ENCODE measurements around the gene DTD1. TPM values are rescaled to one million over a fixed set of nuclear protein-coding genes. Genes with fewer than 3 reads are reported as not detected.

DTD1 gene
- total and polyA plus RNA-seq, 2 of the 13 experiments (the other 11 are each of a cell fraction or from before 2014, with no cell fraction given), result 41.2 to 79.3 TPM

DNA sequence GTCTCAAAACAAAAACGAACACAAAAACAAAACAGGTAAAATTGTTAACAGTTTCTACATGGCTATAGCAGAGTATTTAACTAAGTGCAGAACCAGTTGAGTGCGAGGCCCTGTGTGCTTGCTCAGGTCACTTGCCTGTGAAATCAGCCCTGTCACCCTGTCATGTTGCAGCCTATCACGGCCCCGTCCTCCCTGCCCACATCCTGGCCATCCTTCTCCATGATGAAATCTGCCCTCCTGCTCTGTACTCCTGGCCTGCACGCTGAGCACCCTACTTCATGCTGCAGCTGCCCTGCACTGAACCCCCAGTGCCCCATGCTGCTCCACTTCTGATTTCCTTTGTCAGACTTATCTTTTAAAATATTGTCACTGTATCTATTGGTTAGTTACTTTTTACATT, 62.4 kb downstream of the DTD1 start:
- TF ChIP-seq ZNF460 (CRISPR knock-in tag; IDR thresholded peaks at IDR 0.05; ENCODE audit: borderline replicate concordance), result no peak
- no peak for TF ChIP-seq ZNF382 (CRISPR knock-in tag; IDR thresholded peaks at IDR 0.05; ENCODE audit: borderline replicate concordance)
- Histone ChIP-seq H3K4me1 (ENCODE audit: insufficient read depth, low read length) (peaks cover 10% of the 10 kb centered on the region), H3K27me3 (ENCODE audit: control insufficient read depth in 1 of 2, insufficient read depth in 2 of 2, low read length in 2 of 2) (no peaks in the 10 kb centered on the region), H3K79me2 (ENCODE audit: insufficient read depth, low read length) (no peaks in the 10 kb centered on the region), H3K27ac (ENCODE audit: extremely low read length, insufficient read depth, low read length) (no peak overlapping the region), H3K4me3 (replicated peaks in 1 of 3; ENCODE audit: insufficient read depth in 1 of 3, low read depth in 2 of 3, low read length in 3 of 3) (no peak overlapping the region), H3K9ac (ENCODE audit: insufficient read depth, low read depth, low read length) (no peak overlapping the region), H2AFZ (ENCODE audit: low read length) (no peak overlapping the region), H3K9me3 (ENCODE audit: low read length) (no peaks in the 10 kb centered on the region), H3K4me2 (ENCODE audit: low read depth, low read length) (no peak overlapping the region), H4K20me1 (ENCODE audit: insufficient read depth, low read length) (no peaks in the 10 kb centered on the region), H3K36me3 (replicated peaks in 1 of 2; ENCODE audit: control insufficient read depth in 1 of 2, insufficient read depth in 2 of 2, low read length in 2 of 2) (0 out of 5 replicates have a peak, but pooled peaks cover 0 to 3% of the 10 kb centered on the region in 2 experiments)
- FAIRE-seq, result no peak
- CTCF ChIA-PET (ENCODE audit: low intra/inter-chr PET ratio, low total read pairs), result no interaction called here
- WGBS (ENCODE audit: low lambda C conversion rate), result 76% methylated on average over 5 of the region's 5 CpGs
- ATAC-seq, result peak; percentile 34
- intact Hi-C loops (cut with micrococcal nuclease; ENCODE audit: unreplicated experiment) (no loop called here), in situ Hi-C loops (cut with HindIII; ENCODE audit: extremely low pct_ligation_motif_present, low pct_unique_long_range_greater_than_20kb) (no loop called here)
- POLR2A ChIA-PET, result no interaction called here
- BruUV-seq (replicated peaks), result no TSS peak
- DNase-seq (ENCODE audit: low spot score), result no peak

DNA sequence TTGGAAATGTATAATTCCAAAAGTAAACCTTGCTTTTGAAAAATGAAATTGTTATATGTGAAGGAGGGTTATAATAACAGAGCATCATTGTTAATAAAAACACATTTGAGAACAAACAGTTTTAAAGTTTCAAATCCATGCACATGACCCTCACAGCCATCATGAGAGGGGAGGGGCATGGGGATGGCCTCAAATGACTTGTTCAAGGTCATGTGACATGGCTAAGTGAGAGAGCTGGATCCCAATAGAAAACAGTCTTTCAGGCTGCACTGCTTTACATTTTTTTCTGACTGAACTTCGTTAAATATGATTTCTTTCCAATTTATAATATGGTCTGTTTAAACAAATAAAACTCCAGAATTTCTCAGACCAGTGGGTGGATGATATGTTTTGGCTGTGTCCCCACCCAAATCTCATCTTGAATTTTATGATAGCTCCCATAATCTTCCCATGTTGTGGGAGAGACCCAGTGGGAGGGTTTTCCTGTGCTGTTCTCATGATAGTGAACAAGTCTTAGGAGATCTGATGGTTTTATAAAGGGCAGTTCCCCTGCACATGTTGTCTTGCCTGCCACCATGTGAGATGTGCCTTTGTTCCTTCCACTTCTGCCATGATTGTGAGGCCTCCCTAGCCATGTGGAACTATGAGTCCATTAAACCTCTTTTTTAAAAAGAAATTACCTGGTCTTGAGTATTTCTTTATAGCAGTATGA, 66.0 kb downstream of the DTD1 start:
- H3K4me2 ChIP-seq (ENCODE audit: low read depth, low read length), result no peak overlapping the region; the same call in 1 of the 2 replicates
- H3K27me3 ChIP-seq (ENCODE audit: control insufficient read depth in 1 of 2, insufficient read depth in 2 of 2, low read length in 2 of 2), result no peaks in the 10 kb centered on the region
- TF ChIP-seq, protein P1, sequence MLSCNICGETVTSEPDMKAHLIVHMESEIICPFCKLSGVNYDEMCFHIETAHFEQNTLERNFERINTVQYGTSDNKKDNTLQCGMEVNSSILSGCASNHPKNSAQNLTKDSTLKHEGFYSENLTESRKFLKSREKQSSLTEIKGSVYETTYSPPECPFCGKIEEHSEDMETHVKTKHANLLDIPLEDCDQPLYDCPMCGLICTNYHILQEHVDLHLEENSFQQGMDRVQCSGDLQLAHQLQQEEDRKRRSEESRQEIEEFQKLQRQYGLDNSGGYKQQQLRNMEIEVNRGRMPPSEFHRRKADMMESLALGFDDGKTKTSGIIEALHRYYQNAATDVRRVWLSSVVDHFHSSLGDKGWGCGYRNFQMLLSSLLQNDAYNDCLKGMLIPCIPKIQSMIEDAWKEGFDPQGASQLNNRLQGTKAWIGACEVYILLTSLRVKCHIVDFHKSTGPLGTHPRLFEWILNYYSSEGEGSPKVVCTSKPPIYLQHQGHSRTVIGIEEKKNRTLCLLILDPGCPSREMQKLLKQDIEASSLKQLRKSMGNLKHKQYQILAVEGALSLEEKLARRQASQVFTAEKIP (CRISPR knock-in tag; IDR thresholded peaks at IDR 0.05; ENCODE audit: borderline replicate concordance), result no peak
- 0 out of 2 replicates have a peak, but pooled peaks have one; percentile 26 for TF ChIP-seq ZNF543 (CRISPR knock-in tag; IDR thresholded peaks at IDR 0.05)
- TF ChIP-seq ZNF430 (CRISPR knock-in tag; IDR thresholded peaks at IDR 0.05), result peak; percentile 56; the same call in 1 of the 2 replicates
- TF ChIP-seq MTF1 (CRISPR knock-in tag; IDR thresholded peaks at IDR 0.05), result peak; percentile 34; the same call in 1 of the 2 replicates
- TF ChIP-seq, protein P2, sequence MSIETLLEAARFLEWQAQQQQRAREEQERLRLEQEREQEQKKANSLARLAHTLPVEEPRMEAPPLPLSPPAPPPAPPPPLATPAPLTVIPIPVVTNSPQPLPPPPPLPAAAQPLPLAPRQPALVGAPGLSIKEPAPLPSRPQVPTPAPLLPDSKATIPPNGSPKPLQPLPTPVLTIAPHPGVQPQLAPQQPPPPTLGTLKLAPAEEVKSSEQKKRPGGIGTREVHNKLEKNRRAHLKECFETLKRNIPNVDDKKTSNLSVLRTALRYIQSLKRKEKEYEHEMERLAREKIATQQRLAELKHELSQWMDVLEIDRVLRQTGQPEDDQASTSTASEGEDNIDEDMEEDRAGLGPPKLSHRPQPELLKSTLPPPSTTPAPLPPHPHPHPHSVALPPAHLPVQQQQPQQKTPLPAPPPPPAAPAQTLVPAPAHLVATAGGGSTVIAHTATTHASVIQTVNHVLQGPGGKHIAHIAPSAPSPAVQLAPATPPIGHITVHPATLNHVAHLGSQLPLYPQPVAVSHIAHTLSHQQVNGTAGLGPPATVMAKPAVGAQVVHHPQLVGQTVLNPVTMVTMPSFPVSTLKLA (IDR thresholded peaks at IDR 0.05), result peak; percentile 52; the same call in 1 of the 2 replicates
- H3K27ac ChIP-seq (ENCODE audit: extremely low read length, insufficient read depth, low read length), result no peak overlapping the region
- CTCF ChIA-PET (ENCODE audit: low intra/inter-chr PET ratio, low total read pairs), result no interaction called here
- no TSS peak for BruUV-seq (replicated peaks)
- no peaks in the 10 kb centered on the region for H4K20me1 ChIP-seq (ENCODE audit: insufficient read depth, low read length)
- FAIRE-seq (no peak), ATAC-seq (no peak), DNase-seq (ENCODE audit: low spot score) (no peak)
- in situ Hi-C loops (cut with HindIII; ENCODE audit: extremely low pct_ligation_motif_present, low pct_unique_long_range_greater_than_20kb), result no loop called here
- peaks cover 10% of the 10 kb centered on the region for H3K4me1 ChIP-seq (ENCODE audit: insufficient read depth, low read length)
- H3K79me2 ChIP-seq (ENCODE audit: insufficient read depth, low read length), result no peaks in the 10 kb centered on the region
- no peak overlapping the region for H3K9ac ChIP-seq (ENCODE audit: insufficient read depth, low read depth, low read length)
- H2AFZ ChIP-seq (ENCODE audit: low read length), result no peak overlapping the region
- no peaks in the 10 kb centered on the region for H3K9me3 ChIP-seq (ENCODE audit: low read length)
- H3K4me3 ChIP-seq (replicated peaks in 1 of 3; ENCODE audit: insufficient read depth in 1 of 3, low read depth in 2 of 3, low read length in 3 of 3), result no peak overlapping the region
- H3K36me3 ChIP-seq (replicated peaks in 1 of 2; ENCODE audit: control insufficient read depth in 1 of 2, insufficient read depth in 2 of 2, low read length in 2 of 2), result 0 out of 5 replicates have a peak, but pooled peaks cover 0 to 2% of the 10 kb centered on the region in 2 experiments
- intact Hi-C loops (cut with micrococcal nuclease; ENCODE audit: unreplicated experiment), result loop anchor here (2.0 kb wide), 1 partner anchor 17 kb away; no protein-coding TSS in a partner anchor
- POLR2A ChIA-PET, result no interaction called here
- 71% methylated on average over 1 of the region's 1 CpG for WGBS (ENCODE audit: low lambda C conversion rate)
